Measurements from ENCODE around the gene EFEMP2.

The EFEMP2 gene

GRCh38 chr11:65918211-65919140 is 45.9 kb upstream of the EFEMP2 start, which contains the start of gene C11orf68:
TSS of gene C11orf68 (minus strand) at chr11:65919062. CDS start at chr11:65919031, 31 bp downstream.
- peak within 1 kb of the TSS; percentile 84 for H3K4me3 ChIP-seq (ENCODE audit: low read length)
- DNase-seq (ENCODE audit: low read depth): no peak
- no peak for TF ChIP-seq CTCF (conservative IDR thresholded peaks at IDR 0.05; ENCODE audit: low read depth, low read length)

- peak overlapping the region; percentile 84 for H3K4me3 ChIP-seq (ENCODE audit: low read length)
- no peak for DNase-seq (ENCODE audit: low read depth)
- no peak for TF ChIP-seq CTCF (conservative IDR thresholded peaks at IDR 0.05; ENCODE audit: low read depth, low read length)
Observed at GRCh38 chr11:65917434-65918210, 45.0 kb upstream of the EFEMP2 start.

- H3K4me3 ChIP-seq (ENCODE audit: low read length): no peak overlapping the region
- DNase-seq (ENCODE audit: low read depth): no peak
- TF ChIP-seq CTCF (conservative IDR thresholded peaks at IDR 0.05; ENCODE audit: low read depth, low read length): no peak
Observed at GRCh38 chr11:65917077-65917433, 44.5 kb upstream of the EFEMP2 start.

GRCh38 chr11:65916391-65916790 is 43.8 kb upstream of the EFEMP2 start:
- TF ChIP-seq CTCF (conservative IDR thresholded peaks at IDR 0.05; ENCODE audit: low read depth, low read length): no peak
- peak overlapping the region; percentile 23 for H3K4me3 ChIP-seq (ENCODE audit: low read length)
- no peak for DNase-seq (ENCODE audit: low read depth)

GRCh38 chr11:65915821-65916251 is 43.2 kb upstream of the EFEMP2 start:
- no peak for TF ChIP-seq CTCF (conservative IDR thresholded peaks at IDR 0.05; ENCODE audit: low read depth, low read length)
- peak; percentile 94 for DNase-seq (ENCODE audit: low read depth)
- H3K4me3 ChIP-seq (ENCODE audit: low read length): peak overlapping the region; percentile 23

GRCh38 chr11:65915101-65915820 is 42.7 kb upstream of the EFEMP2 start:
- no peak for TF ChIP-seq CTCF (conservative IDR thresholded peaks at IDR 0.05; ENCODE audit: low read depth, low read length)
- no peak for DNase-seq (ENCODE audit: low read depth)
- no peak overlapping the region for H3K4me3 ChIP-seq (ENCODE audit: low read length)

Data from retinal pigment epithelial cell (primary cell).